Common myeloid progenitor, CD34-positive (primary cell): Measurements from ENCODE around the gene NLRP5.

Experiments used
- CTCF ChIA-PET: fragments of 350-600 bp; sonication (Branson Sonifier 250); formaldehyde crosslinking; loops from one replicate; lab custom pipeline; 2021; ENCODE audit warnings: antibody characterized with exemption; lab: Charles Lee
- POLR2A ChIA-PET: fragments of 350-600 bp; sonication (Branson Sonifier 250); formaldehyde crosslinking; loops from one replicate; lab custom pipeline; 2021; ENCODE audit warnings: antibody characterized with exemption; lab: Charles Lee
- DNase-seq, 3 donors: peaks; one replicate each; pipeline versions ENCODE4 v3.0.0 to v3.0.0-alpha.2; 2013
- H3K27ac ChIP-seq, 2 experiments: 1 replicate in 1 of 2; 2 replicates in 1 of 2; pipeline ENCODE4 v1.7.0; 2013; ENCODE audit warnings: inconsistent platforms in 2 of 2, low read length in 2 of 2, mild to moderate bottlenecking in 2 of 2, low read depth in 1 of 2, moderate library complexity in 1 of 2; ENCODE audit not compliant: severe bottlenecking in 2 of 2, insufficient read depth in 1 of 2, poor library complexity in 1 of 2
- H3K27me3 ChIP-seq, 5 experiments: replicated peaks in 2 of 5; 1 replicate in 3 of 5; 2 replicates in 2 of 5; pipeline versions ENCODE4 v1.6.1 to v1.7.0; 2013; ENCODE audit warnings: low read length in 4 of 5, mild to moderate bottlenecking in 2 of 5, moderate library complexity in 2 of 5, inconsistent platforms in 1 of 5; ENCODE audit not compliant: insufficient read depth in 5 of 5, control insufficient read depth in 4 of 5
- H3K36me3 ChIP-seq, 4 experiments: 1 replicate in 2 of 4; 2 replicates in 2 of 4; pipeline versions ENCODE4 v1.6.1 to v1.7.0; 2013; ENCODE audit warnings: low read length in 3 of 4, control low read depth in 1 of 4, mild to moderate bottlenecking in 1 of 4; ENCODE audit not compliant: control insufficient read depth in 4 of 4, insufficient read depth in 4 of 4
- H3K4me1 ChIP-seq, 4 experiments: 1 replicate in 3 of 4; 2 replicates in 1 of 4; pipeline versions ENCODE4 v1.6.1 to v1.7.1; 2013; ENCODE audit warnings: low read length in 3 of 4, mild to moderate bottlenecking in 3 of 4, control low read depth in 1 of 4, inconsistent platforms in 1 of 4, moderate library complexity in 1 of 4; ENCODE audit not compliant: control insufficient read depth in 4 of 4, insufficient read depth in 4 of 4; ENCODE audit errors: control extremely low read depth in 1 of 4
- H3K4me3 ChIP-seq, 7 experiments: 1 replicate in 4 of 7; 2 replicates in 3 of 7; pipeline versions ENCODE4 v1.5.1 to v1.7.0; 2013; ENCODE audit warnings: mild to moderate bottlenecking in 7 of 7, low read length in 6 of 7, moderate library complexity in 6 of 7, inconsistent platforms in 2 of 7, low read depth in 2 of 7, control low read depth in 1 of 7; ENCODE audit not compliant: insufficient read depth in 4 of 7, control insufficient read depth in 1 of 7; ENCODE audit errors: extremely low read depth in 1 of 7
- H3K9me3 ChIP-seq, 5 experiments: 1 replicate in 4 of 5; 2 replicates in 1 of 5; pipeline versions ENCODE4 v1.6.1 to v1.7.1; 2013; ENCODE audit warnings: low read length in 4 of 5, mild to moderate bottlenecking in 2 of 5, inconsistent platforms in 1 of 5, low read depth in 1 of 5, moderate library complexity in 1 of 5; ENCODE audit not compliant: control insufficient read depth in 4 of 5, insufficient read depth in 2 of 5; ENCODE audit errors: control extremely low read depth in 1 of 5
- WGBS: methylation state at CpG from one replicate; pipeline ENCODE4 v1.1.5; 2013; ENCODE audit not compliant: insufficient coverage; 5-methylcytosine and 5-hydroxymethylcytosine counted together

Gene NLRP5

DNA sequence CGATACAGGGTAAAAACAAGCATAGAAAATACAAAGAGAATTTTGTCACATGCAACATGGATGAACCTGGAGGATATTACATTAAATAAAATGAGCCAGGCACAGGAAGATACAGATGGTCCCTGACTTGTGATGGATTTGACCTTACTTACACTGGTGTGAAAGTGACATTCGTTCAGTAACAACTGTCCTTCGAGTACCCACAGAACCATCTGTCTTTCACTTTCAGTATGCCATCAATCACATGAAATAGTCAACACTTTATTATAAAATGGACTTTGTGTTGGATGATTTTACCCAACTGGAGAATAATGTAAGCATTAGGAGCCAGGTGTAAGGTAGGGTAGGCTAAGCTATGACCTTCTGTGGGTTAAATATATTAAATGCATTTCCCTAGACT, 83.1 kb downstream of the NLRP5 start:
- H3K4me1 ChIP-seq = peaks cover 0 to 14% (median 10%) of the 10 kb centered on the region in 4 experiments
- H3K36me3 ChIP-seq = no peaks in the 10 kb centered on the region
- peaks cover 0 to 3% (median 0%) of the 10 kb centered on the region in 5 experiments for H3K27me3 ChIP-seq
- no peak overlapping the region for H3K27ac ChIP-seq
- ChIA-PET CTCF (no interaction called here), POLR2A (no interaction called here)
- no peak for DNase-seq
- H3K9me3 ChIP-seq = peaks cover 0 to under 1% (median 0%) of the 10 kb centered on the region in 5 experiments
- WGBS = 90% methylated on average over 2 of the region's 3 CpGs
- no peak overlapping the region for H3K4me3 ChIP-seq

DNA sequence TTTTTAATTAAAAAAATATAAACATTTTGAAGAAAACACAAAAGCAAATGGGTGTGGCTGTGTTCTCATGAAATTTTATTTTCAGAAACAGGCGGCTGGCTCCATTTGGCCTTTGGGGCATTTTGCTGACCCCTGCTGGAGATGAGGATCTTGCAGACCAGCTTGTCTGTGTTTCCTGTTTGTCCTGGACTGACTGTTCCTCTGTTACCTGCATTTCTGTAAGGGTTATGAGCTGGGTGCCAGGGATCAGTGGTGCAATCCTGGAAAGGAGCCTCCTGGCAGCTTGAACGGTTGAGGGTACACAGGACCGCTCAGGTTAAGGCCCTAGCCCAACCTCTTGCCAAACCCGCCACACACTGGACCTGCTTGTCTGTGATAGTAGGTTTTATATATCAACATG, 84.6 kb downstream of the NLRP5 start:
- WGBS = 94% methylated on average over 4 of the region's 4 CpGs
- no peak for DNase-seq
- ChIA-PET CTCF (interaction anchor here (1.1 kb wide), 1 partner anchor 181 kb away, joined by 6 read pairs; no protein-coding TSS in a partner anchor), POLR2A (no interaction called here)
- H3K9me3 ChIP-seq = no peaks in the 10 kb centered on the region
- no peak overlapping the region for H3K4me3 ChIP-seq
- peaks cover 0 to 11% (median 9%) of the 10 kb centered on the region in 4 experiments for H3K4me1 ChIP-seq
- no peaks in the 10 kb centered on the region for H3K27me3 ChIP-seq
- H3K36me3 ChIP-seq = no peaks in the 10 kb centered on the region
- H3K27ac ChIP-seq = no peak overlapping the region

GRCh38 chr19:56076498-56076897, 89.9 kb downstream of the NLRP5 start:
- WGBS = 41% methylated on average over 4 of the region's 5 CpGs
- ChIA-PET CTCF (interaction anchor here (0.6 to 5.6 kb wide), 15 partner anchors 9 to 273 kb away, joined by 3 to 33 read pairs (median 4); no protein-coding TSS in a partner anchor), POLR2A (no interaction called here)
- Histone ChIP-seq H3K9me3 (no peaks in the 10 kb centered on the region), H3K4me3 (no peak overlapping the region), H3K27ac (no peak overlapping the region), H3K4me1 (peaks cover 0 to 10% (median 9%) of the 10 kb centered on the region in 4 experiments), H3K27me3 (no peaks in the 10 kb centered on the region), H3K36me3 (no peaks in the 10 kb centered on the region)
- peak; percentile 31 to 63 (median 48) for DNase-seq

- Histone ChIP-seq H3K36me3 (no peaks in the 10 kb centered on the region), H3K27ac (no peak overlapping the region), H3K9me3 (no peaks in the 10 kb centered on the region), H3K4me3 (no peak overlapping the region), H3K4me1 (peaks cover 0 to 12% (median 10%) of the 10 kb centered on the region in 4 experiments), H3K27me3 (peaks cover 0 to 5% (median 0%) of the 10 kb centered on the region in 5 experiments)
- 89% methylated on average over 4 of the region's 7 CpGs for WGBS
- ChIA-PET CTCF (interaction anchor here (1.9 to 5.6 kb wide), 4 partner anchors 12 to 173 kb away, joined by 5 to 39 read pairs (median 28); no protein-coding TSS in a partner anchor), POLR2A (no interaction called here)
- DNase-seq = no peak
Observed at GRCh38 chr19:56079609-56080008, 93.0 kb downstream of the NLRP5 start.

- peaks cover 0 to 5% (median 0%) of the 10 kb centered on the region in 5 experiments for H3K27me3 ChIP-seq
- DNase-seq = peak; percentile 77 to 90 (median 89)
- 2% methylated on average over 30 of the region's 36 CpGs for WGBS
- ChIA-PET CTCF (interaction anchor here (0.6 to 5.4 kb wide), 16 partner anchors 8 to 287 kb away, joined by 3 to 39 read pairs (median 6); no protein-coding TSS in a partner anchor), POLR2A (no interaction called here)
- H3K4me1 ChIP-seq = peaks cover 0 to 12% (median 10%) of the 10 kb centered on the region in 4 experiments
- H3K9me3 ChIP-seq = no peaks in the 10 kb centered on the region
- H3K4me3 ChIP-seq = peak overlapping the region; percentile 11 to 63 (median 50)
- H3K27ac ChIP-seq = no peak overlapping the region
- peaks cover 2 to 8% (median 6%) of the 10 kb centered on the region in 4 experiments for H3K36me3 ChIP-seq
Observed at GRCh38 chr19:56080669-56081401, 94.3 kb downstream of the NLRP5 start.

GRCh38 chr19:56083668-56084067, 97.1 kb downstream of the NLRP5 start:
- peaks cover 0 to 5% (median 0%) of the 10 kb centered on the region in 5 experiments for H3K27me3 ChIP-seq
- H3K36me3 ChIP-seq = peaks cover 2 to 19% (median 14%) of the 10 kb centered on the region in 4 experiments
- H3K4me3 ChIP-seq = no peak overlapping the region
- peak in 1 of 3 donors; percentile 15 for DNase-seq
- peaks cover 0 to 12% (median 10%) of the 10 kb centered on the region in 4 experiments for H3K4me1 ChIP-seq
- no CpG with 5 or more reads among the region's 9 CpGs for WGBS
- H3K9me3 ChIP-seq = no peaks in the 10 kb centered on the region
- CTCF ChIA-PET = interaction anchor here (4.5 kb wide), 1 partner anchor 88 kb away, joined by 23 read pairs; no protein-coding TSS in a partner anchor
- POLR2A ChIA-PET = no interaction called here
- no peak overlapping the region for H3K27ac ChIP-seq
